HFF-Myc (cell line): ENCODE measurements around the gene SUV39H1.

Experiments
- DNase-seq: peaks from one replicate; pipeline ENCODE4 v3.0.0-alpha.2; 2011; ENCODE audit warnings: low read depth; ENCODE audit errors: extremely low read depth
- H3K4me3 ChIP-seq: replicated peaks from 2 replicates; pipeline ENCODE4 v1.5.1; 2011; ENCODE audit warnings: low read depth, mild to moderate bottlenecking, control low read depth, low read length
- CTCF ChIP-seq: IDR thresholded peaks from 2 replicates; pipeline ENCODE4 v1.5.1; 2012; ENCODE audit warnings: mild to moderate bottlenecking, low read depth, low read length, control low read depth; ENCODE audit errors: missing control alignments

SUV39H1 gene

GRCh38 chrX:48709522-48710112 is 13.1 kb downstream of the SUV39H1 start:
- H3K4me3 ChIP-seq: no peak overlapping the region
- no peak for DNase-seq
- TF ChIP-seq CTCF: no peak

GRCh38 chrX:48711162-48711928 is 14.8 kb downstream of the SUV39H1 start:
- no peak for TF ChIP-seq CTCF

GRCh38 chrX:48711929-48712505 is 15.5 kb downstream of the SUV39H1 start:
- DNase-seq: no peak
- H3K4me3 ChIP-seq: no peak overlapping the region
- TF ChIP-seq CTCF: no peak

More at GRCh38 chrX:48711162-48711928, 14.8 kb downstream of the SUV39H1 start:
- no peak for DNase-seq
- no peak overlapping the region for H3K4me3 ChIP-seq

- no peak for DNase-seq
- H3K4me3 ChIP-seq: no peak overlapping the region
- no peak for TF ChIP-seq CTCF
Measured at GRCh38 chrX:48713847-48714246, 17.3 kb downstream of the SUV39H1 start.

GRCh38 chrX:48714573-48714972 is 18.0 kb downstream of the SUV39H1 start:
- no peak for TF ChIP-seq CTCF
- H3K4me3 ChIP-seq: no peak overlapping the region
- no peak for DNase-seq

- no peak for DNase-seq
- no peak overlapping the region for H3K4me3 ChIP-seq
- TF ChIP-seq CTCF: no peak
Measured at GRCh38 chrX:48715072-48715471, 18.5 kb downstream of the SUV39H1 start.
